Neural cell (in vitro differentiated cells): ENCODE measurements around the gene CDHR5. TPM values are rescaled to one million over a fixed set of nuclear protein-coding genes. Genes with fewer than 3 reads are reported as not detected.

Experiments
- H2AFZ ChIP-seq: fragments of 200-600, 300-800 bp; sonication (generic), shearing (Covaris generic); 2 replicates; pipeline ENCODE4 v1.6.0; 2014; ENCODE audit warnings: low read depth, mild to moderate bottlenecking, antibody characterized with exemption, low read length, moderate library complexity
- H3F3A ChIP-seq: fragments of 200-600 bp; shearing (Covaris generic); 2 replicates; pipeline ENCODE4 v1.6.1; 2016; ENCODE audit warnings: mild to moderate bottlenecking, moderate library complexity, mixed read lengths, antibody characterized with exemption, low read length; ENCODE audit not compliant: insufficient read depth, poor library complexity, severe bottlenecking
- H3K27ac ChIP-seq: fragments of 200-600, 300-800 bp; sonication (generic), shearing (Covaris generic); 2 replicates; pipeline ENCODE4 v1.5.1; 2014; ENCODE audit warnings: mild to moderate bottlenecking, low read length, moderate library complexity
- H3K27me3 ChIP-seq: fragments of 300-800, 200-600 bp; sonication (generic), shearing (Covaris generic); 2 replicates; pipeline ENCODE4 v1.6.0; 2014; ENCODE audit warnings: mild to moderate bottlenecking, low read depth, low read length, moderate library complexity; ENCODE audit not compliant: insufficient read depth
- H3K36me3 ChIP-seq: fragments of 300-800, 200-600 bp; sonication (generic), shearing (Covaris generic); 2 replicates; pipeline ENCODE4 v1.5.1; 2014; ENCODE audit warnings: mild to moderate bottlenecking, antibody characterized with exemption, low read length, moderate library complexity; ENCODE audit not compliant: insufficient read depth
- H3K4me2 ChIP-seq: fragments of 300-800, 200-600 bp; sonication (generic), shearing (Covaris generic); 2 replicates; pipeline ENCODE4 v1.6.0; 2014; ENCODE audit warnings: mild to moderate bottlenecking, low read length
- H3K4me3 ChIP-seq: fragments of 300-800, 200-600 bp; sonication (generic), shearing (Covaris generic); 2 replicates; pipeline ENCODE4 v1.5.1; 2014; ENCODE audit warnings: mild to moderate bottlenecking, low read length, moderate library complexity
- H3K79me2 ChIP-seq: fragments of 200-600 bp; shearing (Covaris generic); replicated peaks from 2 replicates; pipeline ENCODE4 v1.6.0; 2014; ENCODE audit warnings: mild to moderate bottlenecking, low read length, moderate library complexity; ENCODE audit not compliant: insufficient read depth
- H3K9ac ChIP-seq: fragments of 300-800, 200-600 bp; sonication (generic), shearing (Covaris generic); 2 replicates; pipeline ENCODE4 v1.6.1; 2016; ENCODE audit warnings: mild to moderate bottlenecking, low read length, mixed read lengths
- H3K9me2 ChIP-seq: fragments of 200-600 bp; shearing (Covaris generic); 2 replicates; pipeline ENCODE4 v1.6.1; 2016; ENCODE audit warnings: mild to moderate bottlenecking, low read length, mixed read lengths; ENCODE audit not compliant: insufficient read depth
- H3K9me3 ChIP-seq: fragments of 200-600, 300-800 bp; sonication (generic), shearing (Covaris generic); 2 replicates; pipeline ENCODE4 v1.6.1; 2016; ENCODE audit warnings: mild to moderate bottlenecking, mixed run types, low read length, moderate library complexity, mixed read lengths
- H4K20me1 ChIP-seq: fragments of 200-600 bp; shearing (Covaris generic); 2 replicates; pipeline ENCODE4 v1.6.1; 2016; ENCODE audit warnings: mild to moderate bottlenecking, mixed run types; ENCODE audit not compliant: insufficient read depth
- CTCF ChIP-seq: fragments of 450-650 bp; IDR thresholded peaks from 2 replicates; pipeline ENCODE4 v1.5.1; 2014; ENCODE audit warnings: antibody characterized with exemption, mild to moderate bottlenecking, moderate library complexity; ENCODE audit not compliant: poor library complexity, severe bottlenecking
- EP300 ChIP-seq: fragments of 450-650 bp; conservative IDR thresholded peaks from 2 replicates; pipeline ENCODE4 v1.6.1; 2014; ENCODE audit warnings: antibody characterized with exemption, mild to moderate bottlenecking, moderate library complexity; ENCODE audit not compliant: poor library complexity, severe bottlenecking
- EZH2 ChIP-seq: fragments of 200-600, 300-800 bp; shearing (Covaris generic), sonication (generic); IDR thresholded peaks from 2 replicates; pipeline ENCODE4 v1.6.1; 2014; ENCODE audit warnings: antibody characterized with exemption, low read length, borderline replicate concordance, mild to moderate bottlenecking; ENCODE audit not compliant: insufficient read depth, poor library complexity, severe bottlenecking
- MXI1 ChIP-seq: fragments of 450-650 bp; conservative IDR thresholded peaks from 2 replicates; pipeline ENCODE4 v1.6.1; 2014; ENCODE audit warnings: antibody characterized with exemption, mild to moderate bottlenecking; ENCODE audit not compliant: poor library complexity, severe bottlenecking
- POLR2AphosphoS5 ChIP-seq: IDR thresholded peaks from 2 replicates; pipeline ENCODE4 v1.6.1; 2012
- RAD21 ChIP-seq: fragments of 450-650 bp; conservative IDR thresholded peaks from 2 replicates; pipeline ENCODE4 v1.6.1; 2014; ENCODE audit warnings: antibody characterized with exemption, mild to moderate bottlenecking, moderate library complexity
- REST ChIP-seq: IDR thresholded peaks from 2 replicates; pipeline ENCODE4 v1.6.1; 2012; ENCODE audit warnings: borderline replicate concordance
- SMC3 ChIP-seq: fragments of 450-650 bp; conservative IDR thresholded peaks from 2 replicates; pipeline ENCODE4 v1.6.1; 2014; ENCODE audit warnings: antibody characterized with exemption, mild to moderate bottlenecking, moderate library complexity; ENCODE audit not compliant: poor library complexity
- TAF1 ChIP-seq: IDR thresholded peaks from 2 replicates; pipeline ENCODE4 v1.6.1; 2012; ENCODE audit warnings: low read depth
- polyA plus RNA-seq: library from polyadenylated mRNA; depleted of rRNA; stranded (reverse); fragments of >200 nt; gene quantifications from 2 replicates; pipeline ENCODE4 v1.2.3, GENCODE V29; 2014

The CDHR5 gene
- polyA plus RNA-seq, 1 donor from 2014 or later, result not detected

- Histone ChIP-seq H3K36me3 (no peaks in the 10 kb centered on the region), H3K9me3 (no peaks in the 10 kb centered on the region), H3K4me2 (no peak overlapping the region), H3K27ac (no peak overlapping the region), H3K79me2 (no peaks in the 10 kb centered on the region), H2AFZ (no peak overlapping the region), H4K20me1 (no peaks in the 10 kb centered on the region), H3F3A (no peaks in the 10 kb centered on the region), H3K9me2 (no peaks in the 10 kb centered on the region), H3K4me3 (no peak overlapping the region), H3K9ac (no peak overlapping the region), H3K27me3 (peaks cover under 1% of the 10 kb centered on the region)
- no peak for TF ChIP-seq EZH2
- no peak for TF ChIP-seq REST
- no peak for TF ChIP-seq EP300
- no peak for TF ChIP-seq MXI1
- TF ChIP-seq CTCF, result no peak
- no peak for TF ChIP-seq RAD21
- TF ChIP-seq POLR2AphosphoS5, result no peak
- no peak for TF ChIP-seq TAF1
- TF ChIP-seq SMC3, result no peak
Observed at GRCh38 chr11:630871-631270, 6.1 kb upstream of the CDHR5 start.

DNA sequence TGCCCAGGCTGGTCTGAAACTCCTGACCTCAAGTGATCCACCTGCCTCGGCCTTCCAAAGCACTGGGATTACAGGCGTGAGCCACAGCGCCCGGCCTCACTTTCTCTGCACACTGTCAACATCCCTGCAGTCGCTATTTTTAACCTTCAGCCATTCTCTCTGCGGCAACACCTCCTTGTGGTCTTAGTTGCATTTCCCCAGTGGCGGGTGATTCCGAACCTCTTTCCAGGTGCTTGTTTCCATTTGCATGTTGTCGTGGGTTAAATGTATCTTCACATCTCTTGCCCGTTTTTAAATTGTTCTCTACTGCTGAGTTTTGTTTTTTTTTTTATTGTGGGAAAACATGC, 4.5 kb upstream of the CDHR5 start:
- no peak overlapping the region for H3K4me2 ChIP-seq

More for the DNA sequence above, 4.5 kb upstream of the CDHR5 start:
- Histone ChIP-seq H3K27me3 (no peaks in the 10 kb centered on the region), H3K9ac (no peak overlapping the region), H3K9me3 (no peaks in the 10 kb centered on the region), H2AFZ (no peak overlapping the region), H3K9me2 (no peaks in the 10 kb centered on the region), H3K27ac (peak overlapping the region; percentile 2), H3F3A (no peaks in the 10 kb centered on the region), H3K79me2 (no peaks in the 10 kb centered on the region), H3K4me3 (no peak overlapping the region), H4K20me1 (no peaks in the 10 kb centered on the region), H3K36me3 (no peaks in the 10 kb centered on the region)
- TF ChIP-seq CTCF, result peak; percentile 11
- TF ChIP-seq SMC3, result no peak
- TF ChIP-seq POLR2AphosphoS5, result no peak
